Testis (tissue), 2 donors: Measurements from ENCODE around the gene SLC9A2.

ENCODE experiments used
- POLR2A ChIP-seq: fragments of 450-650 bp; IDR thresholded peaks from one replicate; pipeline ENCODE4 v1.6.1; 2017; ENCODE audit warnings: antibody characterized with exemption, mild to moderate bottlenecking, moderate library complexity
- TF ChIP-seq, protein P1 (sequence below), 3 experiments: fragments of 450-650 bp in 2 of 3; fragments of 200-600 bp in 1 of 3; sonication (generic) in 1 of 3; IDR thresholded peaks; one replicate each; pipeline ENCODE4 v1.5.1; 2016 to 2019; ENCODE audit warnings: antibody characterized with exemption in 3 of 3, mild to moderate bottlenecking in 2 of 3, moderate library complexity in 1 of 3

GRCh38 chr2:102664471-102664909 lies 45.1 kb downstream of the SLC9A2 start:
- TF ChIP-seq, protein P1, sequence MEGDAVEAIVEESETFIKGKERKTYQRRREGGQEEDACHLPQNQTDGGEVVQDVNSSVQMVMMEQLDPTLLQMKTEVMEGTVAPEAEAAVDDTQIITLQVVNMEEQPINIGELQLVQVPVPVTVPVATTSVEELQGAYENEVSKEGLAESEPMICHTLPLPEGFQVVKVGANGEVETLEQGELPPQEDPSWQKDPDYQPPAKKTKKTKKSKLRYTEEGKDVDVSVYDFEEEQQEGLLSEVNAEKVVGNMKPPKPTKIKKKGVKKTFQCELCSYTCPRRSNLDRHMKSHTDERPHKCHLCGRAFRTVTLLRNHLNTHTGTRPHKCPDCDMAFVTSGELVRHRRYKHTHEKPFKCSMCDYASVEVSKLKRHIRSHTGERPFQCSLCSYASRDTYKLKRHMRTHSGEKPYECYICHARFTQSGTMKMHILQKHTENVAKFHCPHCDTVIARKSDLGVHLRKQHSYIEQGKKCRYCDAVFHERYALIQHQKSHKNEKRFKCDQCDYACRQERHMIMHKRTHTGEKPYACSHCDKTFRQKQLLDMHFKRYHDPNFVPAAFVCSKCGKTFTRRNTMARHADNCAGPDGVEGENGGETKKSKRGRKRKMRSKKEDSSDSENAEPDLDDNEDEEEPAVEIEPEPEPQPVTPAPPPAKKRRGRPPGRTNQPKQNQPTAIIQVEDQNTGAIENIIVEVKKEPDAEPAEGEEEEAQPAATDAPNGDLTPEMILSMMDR (IDR thresholded peaks at IDR 0.05) = no peak
- TF ChIP-seq POLR2A = no peak
